ENCODE data around the gene PHF23.
"Not testable (repeated sequence)": the region's sequence is repeated elsewhere in the genome, so short reads cannot be mapped to it uniquely, and the experiment has no call there.

The PHF23 gene

DNA sequence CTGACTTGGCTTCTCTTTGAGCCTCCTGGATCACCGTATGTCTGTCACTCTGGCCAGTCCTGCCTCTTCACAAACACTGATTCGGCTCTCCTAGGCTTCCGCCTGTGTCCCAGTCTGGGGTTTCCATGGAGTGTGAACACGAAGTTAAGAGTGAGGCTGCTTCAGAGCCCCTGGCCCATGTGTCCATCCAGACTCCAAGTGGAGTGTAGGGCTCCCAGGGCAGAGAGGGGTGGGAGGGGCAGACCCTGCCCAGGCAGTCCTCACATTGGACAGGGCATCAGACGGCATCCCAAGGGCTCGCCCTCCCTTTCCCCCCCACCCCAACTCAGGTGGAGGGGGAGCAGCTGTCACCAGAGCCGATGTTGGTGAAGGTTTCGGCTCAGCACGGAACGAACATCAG is 4.6 kb upstream of the PHF23 start:
- not testable (repeated sequence) for H3K27me3 ChIP-seq (ENCODE audit: insufficient read depth, low read length); H3K27ac ChIP-seq (ENCODE audit: low read depth, low read length)
- WGBS: 96% methylated on average over 9 of the region's 10 CpGs

DNA sequence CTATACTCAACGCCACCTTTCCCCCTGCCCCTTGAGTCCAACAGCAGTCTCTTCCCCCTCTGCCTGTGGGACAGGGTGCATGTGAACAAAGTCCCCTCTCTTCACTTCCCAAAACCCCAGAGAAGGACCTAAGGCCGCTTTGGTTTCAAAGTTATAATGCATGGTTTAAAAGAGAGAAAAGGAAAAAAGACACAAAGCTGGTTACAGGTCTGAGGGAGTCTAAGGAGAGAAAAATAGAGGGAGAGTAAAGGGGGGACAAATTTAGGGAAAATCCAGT is 4.1 kb upstream of the PHF23 start:
- WGBS: 54% methylated on average over 2 of the region's 2 CpGs
- H3K9ac ChIP-seq (ENCODE audit: low read depth, low read length): peak overlapping the region; percentile 88; the same call in 1 of the 2 replicates
- H3K36me3 ChIP-seq (ENCODE audit: insufficient read depth, low read length): peaks cover 37% of the 10 kb centered on the region
- peak overlapping the region; percentile 95; the same call in 1 of the 2 replicates for H3K27ac ChIP-seq (ENCODE audit: low read depth, low read length)
- H3K27me3 ChIP-seq (ENCODE audit: insufficient read depth, low read length): no peaks in the 10 kb centered on the region
- no peaks in the 10 kb centered on the region for H3K9me3 ChIP-seq (ENCODE audit: insufficient read depth, low read depth, low read length)
- peak overlapping the region; percentile 77 for H3K4me3 ChIP-seq (ENCODE audit: low read length)
- H3K4me1 ChIP-seq (ENCODE audit: insufficient read depth, low read length): peaks cover 14% of the 10 kb centered on the region; the same call in 1 of the 2 replicates

More for the DNA sequence above, 4.6 kb upstream of the PHF23 start:
- Histone ChIP-seq H3K36me3 (ENCODE audit: insufficient read depth, low read length) (peaks cover 37% of the 10 kb centered on the region), H3K4me1 (ENCODE audit: insufficient read depth, low read length) (peaks cover 14% of the 10 kb centered on the region; the same call in 1 of the 2 replicates)
- not testable (repeated sequence) for H3K4me3 ChIP-seq (ENCODE audit: low read length); H3K9me3 ChIP-seq (ENCODE audit: insufficient read depth, low read depth, low read length); H3K9ac ChIP-seq (ENCODE audit: low read depth, low read length)

DNA sequence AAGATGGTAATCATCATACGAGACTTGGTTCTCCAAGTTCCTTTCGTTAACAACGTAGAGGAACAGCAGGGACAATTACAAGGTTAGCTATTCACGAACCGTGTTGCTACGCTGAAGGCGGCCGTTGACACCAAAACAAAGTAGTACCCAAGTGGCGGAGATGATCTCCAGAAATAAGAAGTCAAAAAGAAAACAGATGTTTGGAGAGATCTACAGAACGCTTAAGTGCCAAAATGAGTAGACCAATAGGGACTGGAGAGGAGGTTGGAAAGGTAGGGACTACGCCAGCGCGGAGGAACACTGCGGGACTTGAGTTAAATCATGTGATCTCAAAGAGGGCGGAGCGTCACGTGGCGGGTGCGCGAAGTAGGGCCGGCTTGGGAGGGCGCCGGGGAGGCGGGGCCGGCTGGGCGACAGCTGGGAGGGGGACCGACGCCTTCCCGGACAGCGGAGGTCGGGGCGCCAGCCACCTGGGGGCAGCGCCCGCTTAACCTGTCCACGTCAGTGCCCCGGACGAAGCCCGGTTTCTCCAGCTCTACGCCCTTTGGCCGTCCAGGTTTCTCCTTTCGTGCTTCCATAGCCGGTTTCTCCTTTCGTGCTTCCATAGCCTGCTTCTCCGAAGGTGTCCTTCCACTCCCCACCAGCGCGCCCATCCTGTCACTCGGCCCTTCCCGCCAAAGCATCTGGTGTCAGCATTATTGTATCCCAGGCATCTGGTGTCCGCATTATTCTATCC is 3.6 kb upstream of the PHF23 start:
- 2% methylated on average over 49 of the region's 49 CpGs for WGBS
- peaks cover 14% of the 10 kb centered on the region; the same call in 1 of the 2 replicates for H3K4me1 ChIP-seq (ENCODE audit: insufficient read depth, low read length)
- H3K36me3 ChIP-seq (ENCODE audit: insufficient read depth, low read length): peaks cover 37% of the 10 kb centered on the region
- peak overlapping the region; percentile 88 for H3K9ac ChIP-seq (ENCODE audit: low read depth, low read length)
- peak overlapping the region; percentile 77 for H3K4me3 ChIP-seq (ENCODE audit: low read length)
- peak overlapping the region; percentile 95 for H3K27ac ChIP-seq (ENCODE audit: low read depth, low read length)
- no peaks in the 10 kb centered on the region for H3K27me3 ChIP-seq (ENCODE audit: insufficient read depth, low read length)
- no peaks in the 10 kb centered on the region for H3K9me3 ChIP-seq (ENCODE audit: insufficient read depth, low read depth, low read length)

DNA sequence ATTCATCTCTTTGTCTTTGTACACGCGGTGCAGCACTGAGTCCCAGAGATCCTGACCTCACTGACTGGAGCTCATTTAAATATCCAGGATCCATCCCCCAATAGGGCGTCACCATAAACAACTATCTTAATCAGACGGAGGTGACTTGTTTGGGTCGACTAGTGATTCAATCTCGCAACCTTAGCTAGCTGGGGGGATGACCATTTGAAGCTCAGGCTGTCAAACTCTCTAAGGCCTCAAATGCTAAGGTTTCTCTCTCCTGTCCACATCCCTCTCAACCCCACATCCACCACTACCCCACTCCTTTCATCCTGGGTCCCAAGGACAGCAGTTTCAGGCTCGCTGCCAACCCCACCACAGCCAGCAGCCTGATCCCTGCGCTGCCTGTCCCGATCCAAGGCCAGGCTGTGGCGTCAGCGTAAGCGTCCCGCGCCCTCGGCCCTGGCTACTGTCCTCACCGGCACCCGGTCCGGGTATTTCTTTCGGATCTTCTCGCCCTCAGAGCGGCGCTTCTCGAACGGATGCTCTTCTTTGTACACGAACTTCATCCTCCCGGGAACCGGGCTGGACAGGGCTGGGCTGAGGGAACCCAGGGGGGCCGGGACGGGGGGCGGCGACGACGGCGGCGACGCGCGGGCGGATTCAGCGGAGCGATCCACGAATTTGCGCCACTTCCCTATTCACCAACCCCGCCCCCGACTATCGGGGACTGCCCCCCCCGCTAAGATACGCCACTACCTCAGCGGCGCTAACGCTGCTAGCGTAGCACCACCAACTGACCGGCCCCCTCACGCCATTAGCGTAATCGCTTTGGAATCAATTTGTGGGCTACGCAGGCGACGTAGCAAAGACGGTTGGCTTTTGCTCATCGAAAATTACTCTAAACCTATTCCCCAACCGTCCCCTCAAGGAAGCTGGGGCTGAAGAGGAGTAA is 2.8 kb upstream of the PHF23 start, which contains the start of gene GABARAP:
Gene GABARAP (minus strand): TSS at position 667 of the 934 bp plus-strand sequence. CDS start 119 bp downstream, at position 548.
- Histone ChIP-seq H3K9ac (ENCODE audit: low read depth, low read length) (peak within 1 kb of the TSS; percentile 88), H3K27ac (ENCODE audit: low read depth, low read length) (peak within 1 kb of the TSS; percentile 95), H3K4me1 (ENCODE audit: insufficient read depth, low read length) (peaks cover 18% of the 10 kb centered on the region), H3K4me3 (ENCODE audit: low read length) (peak within 1 kb of the TSS; percentile 77), H3K36me3 (ENCODE audit: insufficient read depth, low read length) (peaks cover 41% of the 10 kb centered on the region), H3K27me3 (ENCODE audit: insufficient read depth, low read length) (no peaks in the 10 kb centered on the region), H3K9me3 (ENCODE audit: insufficient read depth, low read depth, low read length) (no peaks in the 10 kb centered on the region)
- under 1% methylated on average over 62 of the region's 62 CpGs for WGBS

DNA sequence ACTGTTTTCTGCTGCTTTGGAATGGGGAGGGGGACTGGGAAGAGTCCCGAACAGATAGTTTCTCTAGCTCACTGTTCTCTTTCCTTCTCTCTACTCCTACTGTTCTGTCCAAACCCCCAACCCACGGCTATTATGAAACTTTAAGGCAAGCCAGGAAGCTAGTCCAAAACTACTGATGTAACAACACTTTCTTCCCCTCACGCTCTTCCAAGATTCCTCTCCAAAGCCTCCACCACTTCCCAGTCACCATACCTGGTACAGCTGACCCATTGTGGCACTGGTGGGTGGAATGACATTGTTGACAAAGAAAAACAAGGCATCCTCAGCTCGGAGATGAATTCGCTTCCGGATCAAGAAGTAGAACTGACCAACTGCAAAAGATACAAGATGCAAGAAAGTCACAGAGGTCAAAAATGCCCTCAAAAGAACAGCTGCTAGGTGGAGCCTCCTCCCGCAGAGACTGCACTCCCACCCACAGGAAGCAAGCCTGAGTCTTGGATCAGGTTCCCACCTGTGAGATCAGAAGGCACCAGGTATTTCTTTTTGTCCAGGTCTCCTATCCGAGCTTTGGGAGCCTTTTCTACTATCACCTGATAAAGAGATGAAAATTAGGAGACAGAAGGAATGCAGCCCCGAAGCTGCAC is 2.0 kb upstream of the PHF23 start:
- peak overlapping the region; percentile 77 for H3K4me3 ChIP-seq (ENCODE audit: low read length)
- no peaks in the 10 kb centered on the region for H3K9me3 ChIP-seq (ENCODE audit: insufficient read depth, low read depth, low read length)
- H3K4me1 ChIP-seq (ENCODE audit: insufficient read depth, low read length): peaks cover 20% of the 10 kb centered on the region
- no peaks in the 10 kb centered on the region for H3K27me3 ChIP-seq (ENCODE audit: insufficient read depth, low read length)
- H3K9ac ChIP-seq (ENCODE audit: low read depth, low read length): peak overlapping the region; percentile 88
- H3K36me3 ChIP-seq (ENCODE audit: insufficient read depth, low read length): peaks cover 41% of the 10 kb centered on the region
- 46% methylated on average over 9 of the region's 9 CpGs for WGBS
- peak overlapping the region; percentile 95 for H3K27ac ChIP-seq (ENCODE audit: low read depth, low read length)

DNA sequence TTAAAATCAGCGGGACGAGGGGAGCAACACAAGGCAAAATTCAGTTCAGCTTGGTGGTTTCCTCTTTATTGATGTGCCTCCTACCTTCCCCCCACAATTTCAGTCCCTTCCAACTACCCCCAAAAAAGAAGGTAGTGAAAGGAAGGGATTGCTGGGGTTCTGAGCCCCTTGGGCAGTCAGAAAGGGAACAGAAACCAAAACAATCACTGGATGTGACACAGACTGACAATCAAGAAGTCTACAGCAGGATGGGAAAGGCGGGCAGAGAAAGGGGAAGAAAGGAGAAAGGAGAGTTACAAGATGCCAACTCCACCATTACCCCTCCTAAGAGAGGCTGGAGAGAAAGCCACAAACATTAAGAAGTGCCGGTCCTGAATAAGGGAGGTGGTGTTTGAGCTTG is 1.1 kb upstream of the PHF23 start:
- Histone ChIP-seq H3K27me3 (ENCODE audit: insufficient read depth, low read length) (no peaks in the 10 kb centered on the region), H3K9ac (ENCODE audit: low read depth, low read length) (no peak overlapping the region), H3K27ac (ENCODE audit: low read depth, low read length) (no peak overlapping the region; the same call in 1 of the 2 replicates), H3K36me3 (ENCODE audit: insufficient read depth, low read length) (peaks cover 42% of the 10 kb centered on the region), H3K4me3 (ENCODE audit: low read length) (peak overlapping the region; percentile 41), H3K9me3 (ENCODE audit: insufficient read depth, low read depth, low read length) (no peaks in the 10 kb centered on the region), H3K4me1 (ENCODE audit: insufficient read depth, low read length) (peaks cover 20% of the 10 kb centered on the region)
- WGBS: 74% methylated on average over 3 of the region's 4 CpGs

DNA sequence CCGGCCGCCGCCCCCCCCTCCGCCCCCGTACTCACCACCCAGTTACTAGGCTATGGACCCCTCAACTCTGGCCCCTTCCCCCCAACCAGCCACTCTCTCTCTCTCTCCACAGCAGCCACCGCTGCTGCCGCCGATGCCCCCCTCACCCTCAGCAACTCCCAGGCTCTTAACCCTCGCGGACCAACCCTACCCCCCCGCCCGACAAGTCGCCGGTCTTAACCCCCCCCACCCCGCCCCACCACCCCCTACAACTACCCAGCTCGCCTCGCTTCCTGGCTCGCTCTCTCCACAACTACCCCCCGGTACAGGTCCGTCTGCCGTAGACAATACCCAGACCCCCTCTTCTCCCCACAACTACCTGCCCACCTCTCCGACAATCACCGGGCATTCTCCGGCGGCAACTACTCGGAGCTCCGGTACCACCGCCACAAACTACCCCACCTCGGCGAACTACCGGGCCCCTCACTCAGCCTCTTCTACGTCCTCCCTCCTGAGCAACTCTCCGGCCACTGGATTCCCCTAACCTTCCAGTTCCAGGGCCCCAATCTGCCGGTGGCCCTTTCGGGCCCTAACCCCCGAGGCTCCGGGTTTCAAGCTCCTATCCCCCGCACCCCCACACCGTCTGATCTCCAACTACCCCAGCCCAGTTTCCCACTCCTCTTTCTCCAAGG is 702 bp downstream of the PHF23 start:
- under 1% methylated on average over 30 of the region's 39 CpGs for WGBS
- Histone ChIP-seq H3K36me3 (ENCODE audit: insufficient read depth, low read length) (peaks cover 39% of the 10 kb centered on the region), H3K9ac (ENCODE audit: low read depth, low read length) (peak overlapping the region; percentile 84), H3K27me3 (ENCODE audit: insufficient read depth, low read length) (no peaks in the 10 kb centered on the region), H3K9me3 (ENCODE audit: insufficient read depth, low read depth, low read length) (no peaks in the 10 kb centered on the region), H3K4me1 (ENCODE audit: insufficient read depth, low read length) (peaks cover 20% of the 10 kb centered on the region), H3K27ac (ENCODE audit: low read depth, low read length) (peak overlapping the region; percentile 76), H3K4me3 (ENCODE audit: low read length) (peak overlapping the region; percentile 80)

DNA sequence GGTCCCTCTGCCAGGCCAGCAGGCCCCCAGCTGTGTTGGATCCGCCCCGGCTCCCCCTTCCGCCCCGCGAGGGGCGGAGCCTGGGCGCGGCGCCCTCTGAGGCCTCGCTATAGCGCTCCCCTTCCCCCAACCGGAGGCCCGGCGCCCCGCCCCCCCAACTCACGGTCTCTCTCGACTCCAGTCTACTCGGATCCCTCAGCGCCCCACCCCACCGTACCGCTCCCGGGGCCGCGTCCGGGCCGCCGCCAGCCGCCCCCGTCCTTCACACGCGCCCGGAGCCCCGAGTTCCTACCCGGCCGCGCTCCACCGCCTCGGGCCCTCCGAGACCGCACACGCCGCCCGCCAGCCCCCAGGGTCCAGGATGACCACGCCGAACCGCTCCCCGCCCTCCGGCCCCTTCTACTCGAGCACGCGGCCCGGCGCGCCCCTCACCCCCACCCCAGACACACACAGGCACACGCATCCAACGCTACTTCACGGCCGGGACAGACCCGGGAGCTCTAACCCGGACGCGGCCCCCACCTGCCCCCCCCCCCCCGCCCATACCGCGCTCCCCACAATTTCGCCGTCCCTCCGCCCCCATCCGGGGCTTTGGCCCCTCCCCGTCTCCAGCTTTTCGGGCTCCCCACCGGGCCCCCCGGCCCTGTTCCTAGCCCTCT is 1.4 kb downstream of the PHF23 start:
- Histone ChIP-seq H3K4me1 (ENCODE audit: insufficient read depth, low read length) (peaks cover 20% of the 10 kb centered on the region), H3K36me3 (ENCODE audit: insufficient read depth, low read length) (peaks cover 39% of the 10 kb centered on the region), H3K27me3 (ENCODE audit: insufficient read depth, low read length) (no peaks in the 10 kb centered on the region), H3K27ac (ENCODE audit: low read depth, low read length) (peak overlapping the region; percentile 93), H3K9ac (ENCODE audit: low read depth, low read length) (peak overlapping the region; percentile 76), H3K9me3 (ENCODE audit: insufficient read depth, low read depth, low read length) (no peaks in the 10 kb centered on the region), H3K4me3 (ENCODE audit: low read length) (peak overlapping the region; percentile 80)
- WGBS: under 1% methylated on average over 69 of the region's 73 CpGs

DNA sequence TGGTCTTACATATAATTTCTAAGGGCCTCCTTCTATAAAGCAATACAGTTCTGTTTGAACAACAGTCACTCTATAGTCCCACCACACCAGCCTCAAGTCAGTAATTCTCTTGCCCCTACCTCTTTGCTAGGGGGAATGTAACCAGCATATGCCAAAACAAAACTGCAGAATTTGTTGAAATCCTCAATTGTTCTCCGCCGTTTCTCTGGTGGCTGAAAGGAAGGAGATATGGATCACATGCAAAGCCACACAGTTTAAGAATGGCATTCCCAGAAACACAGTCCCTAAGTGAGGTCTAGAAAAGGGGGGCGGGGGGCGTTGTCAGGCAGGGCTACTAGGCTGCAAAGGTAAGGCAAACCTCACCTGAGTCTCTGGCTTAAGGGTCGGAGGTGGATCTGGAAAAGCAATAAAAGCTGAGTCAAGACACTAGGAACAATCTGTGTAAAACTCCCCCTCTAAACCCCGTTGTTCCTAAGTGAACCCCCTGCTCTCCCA is 1.9 kb downstream of the PHF23 start:
- peak overlapping the region; percentile 76 for H3K9ac ChIP-seq (ENCODE audit: low read depth, low read length)
- no peaks in the 10 kb centered on the region for H3K9me3 ChIP-seq (ENCODE audit: insufficient read depth, low read depth, low read length)
- 48% methylated on average over 6 of the region's 6 CpGs for whole genome bisulfite sequencing

DNA sequence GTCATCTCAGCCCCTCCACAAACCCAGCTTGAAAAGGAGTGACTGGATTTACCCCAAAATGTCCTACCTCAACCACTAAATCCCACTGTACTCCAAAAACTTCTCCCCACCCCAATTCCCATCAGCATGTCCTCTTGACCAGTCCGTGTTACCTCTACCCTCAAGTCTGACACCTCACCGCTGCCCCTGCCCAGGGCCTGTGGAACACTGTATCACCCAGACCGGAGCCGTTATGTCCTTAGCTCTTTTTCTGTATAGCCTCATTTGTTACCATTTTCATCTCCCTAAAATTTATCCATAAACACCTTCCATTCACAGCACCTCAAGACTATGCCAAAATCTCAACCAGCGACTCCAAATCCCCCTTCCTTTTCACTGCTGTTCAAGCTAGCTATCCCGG is 2.4 kb downstream of the PHF23 start:
- H3K4me3 ChIP-seq (ENCODE audit: low read length): peak overlapping the region; percentile 80
- peak overlapping the region; percentile 93; the same call in 1 of the 2 replicates for H3K27ac ChIP-seq (ENCODE audit: low read depth, low read length)
- no peaks in the 10 kb centered on the region for H3K27me3 ChIP-seq (ENCODE audit: insufficient read depth, low read length)
- H3K9ac ChIP-seq (ENCODE audit: low read depth, low read length): no peak overlapping the region
- 92% methylated on average over 6 of the region's 6 CpGs for WGBS
- H3K9me3 ChIP-seq (ENCODE audit: insufficient read depth, low read depth, low read length): no peaks in the 10 kb centered on the region
- H3K4me1 ChIP-seq (ENCODE audit: insufficient read depth, low read length): peaks cover 20% of the 10 kb centered on the region
- peaks cover 39% of the 10 kb centered on the region for H3K36me3 ChIP-seq (ENCODE audit: insufficient read depth, low read length)

More for the DNA sequence above, 1.9 kb downstream of the PHF23 start:
- Histone ChIP-seq H3K36me3 (ENCODE audit: insufficient read depth, low read length) (peaks cover 39% of the 10 kb centered on the region), H3K27me3 (ENCODE audit: insufficient read depth, low read length) (no peaks in the 10 kb centered on the region), H3K4me3 (ENCODE audit: low read length) (peak overlapping the region; percentile 80), H3K4me1 (ENCODE audit: insufficient read depth, low read length) (peaks cover 20% of the 10 kb centered on the region), H3K27ac (ENCODE audit: low read depth, low read length) (peak overlapping the region; percentile 93)

Measured in HUES64 (cell line).